NK-92 (cell line): Measurements from ENCODE around the gene TNFRSF18.
"Not testable (repeated sequence)": the region's sequence is repeated elsewhere in the genome, so short reads cannot be mapped to it uniquely, and the experiment has no call there.

Source experiments
- DNase-seq: peaks from one replicate; lab custom pipeline; 2025; ENCODE audit not compliant: unreplicated experiment; lab: John Stamatoyannopoulos, UW

TNFRSF18 gene, protein sequence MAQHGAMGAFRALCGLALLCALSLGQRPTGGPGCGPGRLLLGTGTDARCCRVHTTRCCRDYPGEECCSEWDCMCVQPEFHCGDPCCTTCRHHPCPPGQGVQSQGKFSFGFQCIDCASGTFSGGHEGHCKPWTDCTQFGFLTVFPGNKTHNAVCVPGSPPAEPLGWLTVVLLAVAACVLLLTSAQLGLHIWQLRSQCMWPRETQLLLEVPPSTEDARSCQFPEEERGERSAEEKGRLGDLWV

DNA sequence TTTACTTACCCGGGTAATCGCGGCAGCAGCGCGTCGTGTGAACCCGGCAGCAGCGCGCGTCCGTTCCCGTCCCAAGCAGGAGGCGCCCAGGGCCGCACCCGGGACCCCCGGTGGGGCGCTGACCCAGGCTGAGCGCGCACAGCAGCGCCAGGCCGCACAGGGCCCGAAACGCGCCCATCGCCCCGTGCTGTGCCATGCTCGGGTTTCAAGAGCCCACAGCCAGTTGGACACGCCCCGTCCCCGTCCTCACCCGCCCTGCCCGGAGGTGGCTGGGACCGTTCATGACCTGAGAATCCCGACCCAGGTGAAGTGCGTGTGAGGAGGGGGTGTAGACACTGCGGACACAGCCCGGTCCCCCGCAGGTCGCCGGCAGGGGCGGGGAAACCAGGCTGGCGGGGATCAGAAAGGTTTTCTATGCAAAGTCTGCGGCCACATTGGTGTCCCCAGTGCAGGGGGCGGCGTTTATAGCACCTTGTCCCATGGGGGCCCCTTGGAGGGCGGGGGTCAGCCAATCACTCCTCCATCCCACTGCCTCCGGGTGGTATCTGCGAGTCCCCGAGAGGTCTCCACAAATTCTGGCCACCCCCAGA lies at the start of gene TNFRSF18:
TNFRSF18 (minus strand) TSS at position 217 of the 590 bp plus-strand sequence; CDS start at position 196, 21 bp downstream.
- no peak for DNase-seq

DNA sequence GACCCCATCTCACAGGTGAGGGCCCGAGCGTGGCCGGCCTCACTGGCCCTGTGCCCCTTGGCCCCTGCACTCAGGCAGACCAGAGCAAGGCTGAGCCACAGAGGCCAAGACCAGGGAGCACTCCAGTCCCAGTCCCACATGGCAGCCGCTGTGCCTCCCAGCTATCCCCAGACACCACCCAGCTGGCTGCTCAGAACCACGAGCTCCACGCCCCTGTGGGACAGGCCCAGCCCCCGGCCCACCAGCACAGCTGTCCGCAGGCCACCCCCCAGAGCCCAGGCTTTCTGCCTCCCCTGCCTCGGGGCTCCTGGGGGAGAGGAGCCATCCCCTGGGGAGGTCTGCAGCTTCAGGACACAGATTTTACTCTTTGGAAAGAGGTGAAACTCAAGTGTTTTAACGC lies 49.2 kb upstream of the TNFRSF18 start:
- no peak for DNase-seq

DNA sequence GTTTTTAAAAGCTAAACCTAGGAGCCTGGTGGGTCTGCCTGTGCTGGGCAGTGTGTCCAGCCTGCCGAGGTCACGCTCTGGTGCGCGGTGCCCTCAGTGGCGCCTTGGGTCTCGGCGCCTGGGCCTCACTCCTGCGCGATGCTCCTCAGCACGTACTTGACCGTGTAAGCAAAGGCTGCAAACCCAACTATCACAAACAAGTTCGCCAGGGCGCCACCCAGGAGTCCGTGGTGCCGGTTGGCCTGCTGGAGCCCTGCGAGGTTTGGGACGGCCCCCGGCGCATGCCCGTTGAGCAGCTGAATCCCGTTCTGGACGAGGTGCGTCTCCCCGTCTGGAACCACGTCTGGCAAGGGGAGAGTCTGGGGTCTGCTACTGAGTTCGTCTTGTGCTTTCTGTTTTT lies 48.7 kb upstream of the TNFRSF18 start:
- no peak for DNase-seq

DNA sequence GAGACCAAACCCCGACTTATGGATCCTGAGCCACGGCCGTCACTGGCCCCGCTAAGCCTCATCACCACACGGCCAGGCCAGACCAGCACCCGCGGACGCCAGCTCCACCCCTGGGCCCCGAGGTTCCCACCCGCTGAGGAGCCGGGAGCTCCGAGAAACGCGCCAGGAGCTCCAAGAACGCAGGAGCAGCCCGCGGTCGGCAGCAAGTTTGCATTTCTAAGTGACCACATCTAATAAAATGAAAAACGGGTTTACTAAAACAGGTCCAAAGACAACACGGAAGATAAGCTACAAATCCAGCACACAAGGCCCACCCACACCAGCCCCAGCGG lies 48.2 kb upstream of the TNFRSF18 start:
- no peak for DNase-seq

DNA sequence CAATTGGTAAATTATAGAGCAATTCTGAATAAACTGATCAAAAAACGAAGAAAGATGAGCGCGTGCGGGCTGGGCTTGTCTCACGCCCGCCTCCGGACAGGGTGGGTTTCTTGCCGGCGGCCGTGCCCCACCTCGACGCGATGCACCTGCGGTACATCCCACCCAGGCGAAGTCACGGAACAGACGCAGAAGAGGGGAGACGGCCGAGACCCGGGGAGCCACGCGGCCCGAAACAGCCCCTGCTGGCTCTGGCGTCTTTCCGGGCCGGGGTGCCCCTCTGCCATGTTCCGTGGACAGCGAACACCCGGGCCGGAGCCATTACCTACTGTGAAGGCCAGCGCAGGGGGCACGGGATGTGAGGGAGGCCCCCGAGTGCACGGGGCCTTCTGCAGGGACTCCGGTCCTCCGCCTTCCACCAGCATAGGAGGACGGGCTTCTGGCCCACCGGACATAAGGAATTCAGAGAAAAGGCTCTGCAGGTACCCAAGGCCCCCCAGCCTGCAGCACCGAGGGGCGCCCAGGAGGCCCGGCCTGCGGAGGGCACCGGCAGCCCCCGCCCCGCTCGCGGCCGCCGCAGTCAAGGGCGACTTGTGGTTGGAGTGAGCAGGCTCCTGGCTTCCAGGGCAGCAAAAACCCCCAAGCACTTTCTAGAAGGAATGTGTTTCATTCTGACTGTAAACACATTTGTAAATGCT lies 47.7 kb upstream of the TNFRSF18 start:
- DNase-seq: no peak

DNA sequence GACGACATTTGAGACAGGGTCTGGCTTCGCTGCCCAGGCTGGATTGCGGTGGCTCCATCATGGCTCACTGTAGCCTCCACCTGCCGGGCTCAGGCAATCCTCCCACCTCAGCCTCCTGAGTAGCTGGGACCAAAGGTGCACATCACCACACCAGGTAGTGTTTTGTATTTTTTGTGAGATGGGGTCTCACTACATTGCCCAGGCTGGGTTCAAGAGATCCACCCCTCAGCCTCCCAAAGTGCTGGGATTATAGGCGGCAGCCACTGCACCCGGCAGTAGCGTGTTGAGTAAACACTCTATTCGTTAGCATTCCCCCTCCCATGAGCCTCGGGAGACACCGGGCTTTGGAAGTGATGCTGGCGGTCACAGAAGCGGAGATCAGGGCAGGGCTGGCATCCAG lies 46.9 kb upstream of the TNFRSF18 start:
- no peak for DNase-seq

DNA sequence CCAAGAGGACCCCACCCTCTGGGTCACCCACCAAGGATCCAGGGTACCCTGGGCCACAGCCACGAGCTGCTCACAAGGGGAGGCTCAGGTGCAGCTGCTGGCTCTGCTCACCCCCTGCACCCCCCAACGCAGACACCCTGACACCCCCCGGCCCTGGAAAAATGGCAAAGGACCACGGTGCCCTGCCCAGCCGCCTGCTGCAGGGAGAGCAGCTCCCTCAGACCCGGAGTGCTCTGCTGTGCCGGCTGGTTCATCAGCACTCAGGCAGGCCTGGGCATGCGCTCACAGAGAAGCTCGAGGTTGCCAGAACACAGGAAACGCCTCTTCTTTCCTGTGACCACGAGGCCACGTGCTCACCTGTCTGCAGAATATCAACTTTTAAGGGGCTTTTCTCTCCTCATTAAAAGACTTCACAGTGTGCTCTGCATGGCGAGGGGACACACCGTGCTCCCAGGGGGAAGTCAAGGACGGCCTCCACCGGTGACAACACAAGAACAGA lies 44.4 kb upstream of the TNFRSF18 start:
- no peak for DNase-seq

DNA sequence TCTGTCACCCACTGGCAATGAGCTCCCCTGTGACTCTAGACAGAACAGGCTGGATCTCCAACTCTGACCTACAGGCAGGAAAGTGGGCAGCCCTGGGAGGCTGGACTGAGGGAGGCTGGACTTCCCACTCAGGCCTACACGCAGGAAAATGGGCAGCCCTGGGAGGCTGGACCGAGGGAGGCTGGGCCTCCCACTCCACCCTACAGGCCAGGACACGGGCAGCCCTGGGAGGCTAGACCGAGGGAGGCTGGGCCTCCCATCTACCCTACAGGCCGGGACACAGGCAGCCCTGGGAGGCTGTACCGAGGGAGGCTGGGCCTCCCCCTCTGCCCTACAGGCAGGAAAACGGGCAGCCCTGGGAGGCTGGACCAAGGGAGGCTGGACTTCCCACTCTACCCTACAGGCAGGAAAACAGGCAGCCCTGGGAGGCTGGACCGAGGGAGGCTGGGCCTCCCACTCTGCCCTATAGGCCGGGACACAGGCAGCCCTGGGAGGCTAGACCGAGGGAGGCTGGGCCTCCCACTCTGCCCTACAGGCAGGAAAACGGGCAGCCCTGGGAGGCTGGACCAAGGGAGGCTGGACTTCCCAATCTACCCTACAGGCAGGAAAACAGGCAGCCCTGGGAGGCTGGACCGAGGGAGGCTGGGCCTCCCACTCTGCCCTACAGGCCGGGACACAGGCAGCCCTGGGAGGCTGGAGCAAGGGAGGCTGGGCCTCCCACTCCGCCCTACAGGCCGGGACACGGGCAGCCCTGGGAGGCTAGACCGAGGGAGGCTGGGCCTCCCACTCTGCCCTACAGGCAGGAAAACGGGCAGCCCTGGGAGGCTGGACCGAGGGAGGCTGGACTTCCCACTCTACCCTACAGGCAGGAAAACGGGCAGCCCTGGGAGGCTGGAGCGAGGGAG lies 41.9 kb upstream of the TNFRSF18 start:
- not testable (repeated sequence) for DNase-seq

DNA sequence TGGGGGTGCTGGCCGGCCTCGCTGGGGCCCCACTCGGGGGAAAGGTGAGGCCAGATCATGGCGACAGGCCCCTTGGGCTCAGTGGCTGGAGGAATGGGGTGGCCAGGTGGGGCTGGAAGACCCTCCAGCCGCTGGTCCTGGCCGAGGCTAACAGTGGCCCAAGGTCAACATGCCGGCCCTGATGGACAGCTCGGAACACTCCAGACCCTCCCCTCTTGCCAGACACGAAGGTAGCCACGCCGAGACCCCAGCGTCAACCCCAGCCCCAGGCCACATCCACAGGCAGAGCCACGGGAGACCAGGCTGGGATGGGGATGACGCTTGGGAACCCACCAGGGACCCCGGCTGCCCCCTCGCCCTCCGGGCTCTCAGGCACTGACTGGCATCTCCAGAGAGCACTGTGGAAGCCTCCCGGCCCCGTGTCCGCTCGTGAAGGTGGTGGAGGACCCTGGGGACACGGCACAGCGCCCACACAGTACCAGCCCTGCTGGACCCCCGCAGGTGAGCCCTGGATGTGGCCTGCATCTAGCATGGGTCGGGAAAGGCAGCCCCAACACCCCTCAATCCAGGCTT lies 41.0 kb upstream of the TNFRSF18 start:
- no peak for DNase-seq

DNA sequence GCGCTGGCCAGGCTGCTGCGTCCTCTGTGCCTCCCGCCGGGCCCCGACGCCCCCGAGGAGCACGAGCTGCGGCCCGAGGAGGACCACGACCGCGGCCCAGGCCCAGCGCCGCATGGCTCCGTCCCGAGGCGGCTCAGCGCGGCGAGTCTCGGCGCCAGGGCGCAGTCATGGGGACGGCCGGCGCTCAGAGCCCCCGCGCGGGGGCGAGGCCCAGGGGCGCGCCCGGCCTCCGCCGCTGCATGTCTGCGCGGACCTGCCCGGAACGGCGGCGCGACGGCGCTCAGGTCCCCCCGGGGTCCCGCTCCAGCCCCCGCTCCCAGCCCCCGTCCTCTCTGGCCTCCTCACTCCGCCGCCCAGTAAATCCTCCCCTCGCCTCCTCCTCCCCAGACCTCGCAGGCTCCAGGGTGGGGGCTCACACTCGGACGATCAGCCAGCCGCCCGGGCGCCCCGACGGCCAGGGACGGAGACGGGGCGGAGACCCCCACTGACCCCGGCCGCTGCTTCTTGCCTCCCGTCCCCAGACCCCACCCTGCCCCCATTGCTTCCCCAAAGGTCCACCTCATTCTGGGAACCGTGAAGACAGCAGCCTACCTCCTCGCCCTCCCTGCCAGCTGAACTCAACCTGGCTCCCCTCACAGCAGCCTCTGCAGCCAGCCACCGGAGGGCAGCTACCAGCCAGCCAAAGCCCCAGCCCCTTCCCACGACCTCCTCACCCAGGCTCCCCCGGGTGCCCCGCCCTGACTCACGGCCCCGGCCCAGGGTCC lies 40.4 kb upstream of the TNFRSF18 start, which contains the start of gene C1QTNF12:
C1QTNF12 (minus strand) TSS at position 146 of the 764 bp plus-strand sequence; CDS start at position 114, 32 bp downstream.
- no peak for DNase-seq

DNA sequence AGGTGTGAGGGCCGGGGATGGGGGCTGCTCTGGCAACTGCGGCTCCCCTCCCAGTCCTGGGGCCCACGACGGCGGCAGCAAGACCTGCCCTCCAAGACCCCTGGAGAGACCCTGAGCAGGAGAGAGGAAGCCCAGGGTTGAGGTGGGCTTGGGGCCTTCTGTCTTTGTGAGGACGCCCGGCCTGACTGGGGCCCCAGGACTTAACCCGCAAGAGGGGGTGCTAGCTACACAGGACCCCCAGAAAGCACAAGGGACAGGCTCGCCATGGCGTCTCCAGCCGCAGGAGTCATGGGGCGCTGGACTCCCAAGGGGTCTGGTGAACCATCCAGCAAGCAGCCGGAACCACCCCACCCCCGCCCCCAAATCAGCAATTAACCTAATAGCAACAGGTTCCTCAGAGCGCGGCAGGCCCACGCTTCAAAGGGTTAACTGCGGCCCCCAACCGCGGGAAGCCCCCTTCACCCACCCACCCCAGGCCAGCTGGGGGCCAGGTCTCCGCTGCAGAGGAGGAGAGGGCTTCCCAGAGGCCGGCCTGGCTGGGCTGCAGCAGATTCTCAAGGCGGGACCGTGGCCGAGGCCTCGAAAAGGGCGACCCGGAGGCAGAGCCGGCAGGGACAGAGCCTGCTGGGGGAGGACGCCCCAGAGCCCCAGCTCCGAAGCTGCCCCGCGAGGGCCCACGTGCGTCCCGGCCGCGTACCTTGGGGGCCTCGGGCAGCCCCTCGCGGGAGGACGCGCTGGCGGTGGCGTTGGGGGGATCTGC lies 39.6 kb upstream of the TNFRSF18 start:
- no peak for DNase-seq

DNA sequence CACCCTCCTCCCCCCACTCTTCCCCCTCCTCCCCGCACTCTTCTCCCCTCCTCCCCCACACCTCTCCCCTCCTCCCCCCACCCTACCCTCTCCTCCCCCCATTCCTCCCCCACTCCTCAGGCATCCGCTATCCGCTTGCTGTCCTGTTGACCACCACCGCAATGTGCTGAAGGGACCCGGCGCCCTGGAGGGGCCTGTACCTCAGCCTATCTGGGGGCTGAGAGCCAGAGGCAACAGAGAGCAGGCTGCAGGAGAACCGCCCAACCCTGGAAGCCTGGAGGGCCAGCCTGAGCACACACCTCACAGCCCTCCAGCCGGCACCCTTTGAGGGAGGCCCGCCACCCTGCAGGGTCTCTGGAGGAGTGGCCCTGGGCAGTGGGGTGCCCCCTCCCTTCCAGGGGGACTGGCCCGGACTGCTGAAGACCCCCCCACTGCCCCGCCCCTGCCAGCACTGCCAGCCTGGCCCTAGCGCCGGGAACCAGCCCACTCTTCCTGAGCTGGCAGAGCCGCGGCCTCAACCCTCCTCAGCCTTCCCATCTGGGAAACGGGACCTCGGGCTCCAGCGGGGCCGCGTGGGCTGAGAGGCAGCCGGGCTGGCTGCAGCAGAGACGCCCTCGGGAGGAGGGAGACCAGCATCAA lies 38.9 kb upstream of the TNFRSF18 start:
- no peak for DNase-seq

DNA sequence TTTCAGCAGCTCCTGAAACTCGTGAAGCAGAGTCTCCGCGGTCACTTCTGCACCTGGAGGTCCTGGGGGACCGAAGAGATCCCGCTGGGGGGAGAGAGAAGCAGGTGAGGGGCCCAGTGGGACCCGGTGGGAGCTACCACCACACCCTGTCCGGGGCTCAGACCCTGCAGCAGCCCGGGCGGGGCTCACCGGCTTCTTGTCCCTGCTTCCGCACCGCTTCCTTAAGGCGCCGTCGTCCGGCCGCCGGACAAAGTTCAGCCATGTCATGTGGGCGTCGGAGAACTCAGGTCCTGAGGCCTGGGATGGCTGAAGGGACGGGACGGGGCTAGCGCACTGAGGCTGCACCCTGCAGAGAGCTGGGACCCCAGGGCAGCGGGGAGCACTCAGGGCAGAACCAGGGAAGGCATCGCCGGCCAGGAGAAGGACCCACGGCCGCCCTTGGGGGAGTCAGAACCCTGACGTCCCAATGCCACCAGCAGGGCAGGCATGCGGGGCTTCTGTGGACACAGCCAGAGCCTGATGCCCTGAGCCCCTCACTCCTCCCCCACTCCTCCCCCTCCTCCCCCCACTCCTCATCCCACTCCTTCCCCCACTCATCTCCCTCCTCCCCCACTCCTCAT lies 37.9 kb upstream of the TNFRSF18 start:
- no peak for DNase-seq

DNA sequence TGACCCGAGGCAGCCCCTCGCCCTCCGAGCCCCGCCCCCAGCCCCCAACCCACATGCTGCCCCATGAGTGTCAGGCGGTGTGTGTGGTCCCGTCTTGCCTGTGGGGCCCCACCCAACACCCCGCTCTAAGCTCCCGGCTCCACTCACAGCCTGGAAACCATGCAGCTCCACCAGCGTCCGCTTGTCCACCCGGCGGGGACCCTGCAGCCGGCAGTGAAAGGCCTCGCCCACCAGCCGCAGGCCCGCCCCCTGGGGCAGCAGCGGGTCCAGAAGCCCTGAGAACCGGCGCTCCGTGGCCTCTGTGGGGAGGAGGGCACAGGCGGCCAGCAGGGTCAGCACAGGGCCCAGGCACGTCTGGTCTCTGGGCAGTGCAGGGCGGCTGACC lies 37.4 kb upstream of the TNFRSF18 start:
- no peak for DNase-seq

DNA sequence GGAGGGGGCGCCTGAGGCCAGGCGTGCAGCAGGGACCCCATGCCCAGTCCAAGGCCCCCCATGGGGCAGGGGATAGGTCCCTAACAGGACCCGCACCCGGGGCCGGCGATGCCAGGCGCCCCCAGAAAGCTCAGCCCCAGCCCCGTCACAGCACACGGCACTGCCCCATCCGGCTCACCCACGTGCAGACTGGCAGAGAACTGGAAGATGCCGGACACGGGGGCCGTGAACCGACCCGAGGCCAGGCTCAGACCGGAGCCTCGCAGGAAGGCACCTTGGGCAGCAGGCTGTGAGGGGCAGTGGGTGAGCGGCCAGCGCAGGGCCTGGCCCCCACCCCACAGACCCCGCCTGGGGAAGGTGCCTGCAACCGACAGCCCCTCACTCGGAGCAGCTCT lies 36.9 kb upstream of the TNFRSF18 start:
- no peak for DNase-seq

DNA sequence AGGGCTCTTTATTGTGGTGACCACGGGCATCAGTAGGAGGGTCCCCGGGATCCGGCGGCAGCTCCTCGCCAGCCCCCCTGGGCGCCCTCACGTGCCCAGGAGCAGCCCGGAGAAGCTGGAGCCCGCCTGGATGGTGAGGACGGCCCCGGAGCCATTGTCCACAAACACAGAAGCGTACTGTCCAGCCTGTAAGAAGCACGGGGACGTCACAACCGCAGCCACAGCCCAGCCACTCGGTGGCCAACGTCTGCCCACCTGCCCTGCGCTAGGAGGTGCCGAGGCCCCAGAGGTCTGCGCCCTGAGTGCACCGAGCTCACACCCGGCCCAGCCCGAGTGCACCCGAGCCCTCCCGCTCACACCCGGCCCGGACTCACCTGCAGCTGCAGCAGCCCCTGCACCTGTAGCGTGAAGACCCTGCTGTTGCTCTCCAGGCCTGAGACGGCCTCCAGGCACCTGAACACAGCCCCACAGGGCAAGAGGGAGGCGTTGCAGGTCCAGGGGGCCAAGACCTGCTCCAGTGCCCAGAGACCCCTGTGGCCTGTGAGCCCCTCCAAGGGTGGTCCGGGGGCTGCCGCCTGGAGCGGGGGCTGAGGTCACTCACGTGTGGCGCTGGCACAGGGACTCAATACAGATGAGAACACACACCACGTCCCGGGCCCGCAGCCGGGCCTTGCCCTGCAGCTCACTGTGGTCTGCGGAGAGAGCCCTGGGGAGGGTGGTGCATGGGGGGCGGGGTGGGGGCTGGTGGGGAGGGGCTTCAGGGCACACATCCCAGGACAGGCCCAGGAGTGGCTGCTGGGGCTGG lies 36.3 kb upstream of the TNFRSF18 start:
- no peak for DNase-seq

DNA sequence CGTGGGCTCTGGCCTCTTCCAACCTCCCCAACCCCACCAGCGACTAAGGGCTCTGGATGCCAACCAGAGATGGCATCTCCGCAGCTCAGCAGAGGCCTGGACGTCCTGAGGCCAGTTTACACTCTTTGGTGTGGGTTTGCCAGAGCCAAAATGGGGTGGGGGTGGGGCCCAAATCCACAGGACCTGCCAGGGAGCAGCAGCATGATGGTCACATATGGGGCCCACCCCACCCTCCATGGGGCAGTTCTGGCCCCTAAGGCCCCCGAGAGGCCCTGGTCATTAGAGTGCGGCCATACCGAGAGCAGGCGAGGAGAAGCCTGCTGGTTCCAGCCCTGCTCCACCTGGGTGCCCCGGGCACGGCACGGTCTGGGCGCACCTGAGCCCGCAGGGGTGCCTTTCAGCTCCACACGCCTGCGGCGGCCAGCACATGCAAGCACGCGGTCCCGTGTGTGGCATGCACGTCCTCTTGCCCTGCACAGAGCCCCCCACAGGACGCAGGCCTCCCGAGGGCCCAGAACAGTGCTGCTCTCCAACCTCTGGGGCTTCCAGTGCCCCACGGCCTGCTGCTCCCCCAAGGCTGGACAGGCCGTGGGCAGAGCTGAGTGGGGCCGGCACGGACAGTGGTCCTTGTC lies 35.3 kb upstream of the TNFRSF18 start:
- DNase-seq: no peak
